GM12892 (cell line): ENCODE results near the gene MMP12.

Experiments
- POLR2AphosphoS5 ChIP-seq: IDR thresholded peaks from 2 replicates; pipeline ENCODE4 v1.6.1; 2011; ENCODE audit warnings: low read depth, low read length, control low read depth
- TAF1 ChIP-seq: IDR thresholded peaks from 2 replicates; pipeline ENCODE4 v1.6.1; 2011; ENCODE audit warnings: low read depth, mild to moderate bottlenecking, control low read depth, low read length, borderline replicate concordance

DNA sequence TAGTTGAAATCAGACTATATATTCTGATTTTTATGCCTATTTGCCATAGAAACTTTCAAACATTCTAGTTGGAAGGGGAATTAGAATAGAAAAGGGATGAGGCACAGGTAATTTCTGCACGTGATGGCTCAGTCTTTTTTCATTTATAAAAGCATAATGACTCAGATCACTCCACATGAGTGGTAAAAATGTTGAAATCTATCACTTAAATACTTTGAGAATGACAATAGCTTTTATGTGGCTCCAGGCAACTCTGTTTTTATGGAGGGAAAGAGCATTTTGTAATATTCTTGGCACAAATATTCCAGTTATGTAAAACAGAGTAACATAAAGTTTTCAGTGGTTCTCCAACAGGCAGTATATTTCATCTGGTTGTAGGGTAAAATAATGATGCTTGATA lies 25.5 kb downstream of the MMP12 start:
- TF ChIP-seq POLR2AphosphoS5 (no peak), TAF1 (no peak)
